Panc1 (cell line): ENCODE data around the gene HAT1. TPM values are rescaled to one million over a fixed set of nuclear protein-coding genes. Genes with fewer than 3 reads are reported as not detected.

ENCODE experiments used
- ATAC-seq: fragments of 200-7000 bp; cut with Tn5 transposase; 2 replicates; pipeline ENCODE4 v1.9.1; 2020; ENCODE audit warnings: mild to moderate bottlenecking, moderate library complexity
- BruUV-seq: library from RNA; stranded (reverse); fragments of 400-500 nt; replicated peaks from 2 replicates; lab custom pipeline; 2021; lab: Mats Ljungman, UMichigan
- CTCF ChIA-PET: fragments of 300-600 bp; sonication (Branson Sonifier 250); formaldehyde crosslinking; loops from one replicate; lab custom pipeline; 2022; ENCODE audit warnings: antibody characterized with exemption; lab: Charles Lee
- POLR2A ChIA-PET: fragments of 300-600 bp; sonication (Branson Sonifier 250); formaldehyde crosslinking; loops from one replicate; lab custom pipeline; 2022; ENCODE audit warnings: antibody characterized with exemption; lab: Charles Lee
- DNase-seq: peaks from one replicate; pipeline ENCODE4 v3.0.0-alpha.2; 2010; ENCODE audit warnings: low read depth, low spot score
- H3K27ac ChIP-seq: 2 replicates; pipeline ENCODE4 v1.5.1; 2011; ENCODE audit warnings: mild to moderate bottlenecking, low read length, inconsistent platforms
- H3K27me3 ChIP-seq: fragments of 200-500 bp; sonication (Bioruptor generic); 2 replicates; pipeline ENCODE4 v1.6.0; 2014; ENCODE audit warnings: low read length, inconsistent platforms; ENCODE audit not compliant: control insufficient read depth, insufficient read depth
- H3K36me3 ChIP-seq: fragments of 200-500 bp; sonication (Bioruptor generic); 2 replicates; pipeline ENCODE4 v1.5.1; 2014; ENCODE audit warnings: inconsistent platforms, mild to moderate bottlenecking, low read length, moderate library complexity; ENCODE audit not compliant: control insufficient read depth, insufficient read depth
- H3K4me1 ChIP-seq: 2 replicates; pipeline ENCODE4 v1.5.1; 2011; ENCODE audit warnings: inconsistent platforms, mild to moderate bottlenecking, low read length, moderate library complexity; ENCODE audit not compliant: control insufficient read depth, insufficient read depth
- H3K4me3 ChIP-seq, 2 experiments: 2 replicates each; pipeline ENCODE4 v1.5.1; 2011 to 2012; ENCODE audit warnings: low read depth in 2 of 2, low read length in 2 of 2, mild to moderate bottlenecking in 2 of 2, inconsistent platforms in 1 of 2, moderate library complexity in 1 of 2
- H3K9me3 ChIP-seq: fragments of 200-500 bp; sonication (Bioruptor generic); 2 replicates; pipeline ENCODE4 v1.5.1; 2014; ENCODE audit warnings: low read depth, mild to moderate bottlenecking, inconsistent platforms, low read length, moderate library complexity; ENCODE audit not compliant: control insufficient read depth, insufficient read depth
- POLR2AphosphoS5 ChIP-seq: IDR thresholded peaks from 2 replicates; pipeline ENCODE4 v1.6.1; 2012; ENCODE audit warnings: mild to moderate bottlenecking, low read depth, low read length, moderate library complexity
- REST ChIP-seq, 2 experiments: IDR thresholded peaks; 2 replicates each; pipeline ENCODE4 v1.6.1; 2011 to 2012; ENCODE audit warnings: low read depth in 2 of 2, control low read depth in 1 of 2, low read length in 1 of 2, mild to moderate bottlenecking in 1 of 2, moderate library complexity in 1 of 2; ENCODE audit not compliant: insufficient read depth in 1 of 2
- SIN3A ChIP-seq: IDR thresholded peaks from 2 replicates; pipeline ENCODE4 v1.6.1; 2012; ENCODE audit warnings: low read depth, mild to moderate bottlenecking, low read length, moderate library complexity, borderline replicate concordance; ENCODE audit not compliant: insufficient read depth
- TCF7L2 ChIP-seq: IDR thresholded peaks from 2 replicates; pipeline ENCODE4 v1.6.1; 2011; ENCODE audit warnings: mild to moderate bottlenecking, low read depth, low read length, inconsistent platforms
- in situ Hi-C: cut with HindIII; loops from 2 replicates; pipeline ENCODE4 v1.10.0; 2016; ENCODE audit warnings: low sequenced_read_pairs, low pct_unique_long_range_greater_than_20kb
- intact Hi-C: fragments of 100-400 bp; cut with micrococcal nuclease; formaldehyde crosslinking; loops from one replicate; pipeline ENCODE4 v1.10.0; 2022; ENCODE audit not compliant: unreplicated experiment
- total RNA-seq: library from RNA; stranded (reverse); gene quantifications from one replicate; pipeline ENCODE4 v1.2.1, GENCODE V29; 2021; ENCODE audit not compliant: unreplicated experiment
- TF ChIP-seq, protein P1 (sequence below): fragments of 450-650 bp; IDR thresholded peaks from 2 replicates; pipeline ENCODE4 v1.5.1; 2017; ENCODE audit warnings: mild to moderate bottlenecking

HAT1 gene
- total RNA-seq, 1 experiment from 2014 or later = 74.7 TPM

DNA sequence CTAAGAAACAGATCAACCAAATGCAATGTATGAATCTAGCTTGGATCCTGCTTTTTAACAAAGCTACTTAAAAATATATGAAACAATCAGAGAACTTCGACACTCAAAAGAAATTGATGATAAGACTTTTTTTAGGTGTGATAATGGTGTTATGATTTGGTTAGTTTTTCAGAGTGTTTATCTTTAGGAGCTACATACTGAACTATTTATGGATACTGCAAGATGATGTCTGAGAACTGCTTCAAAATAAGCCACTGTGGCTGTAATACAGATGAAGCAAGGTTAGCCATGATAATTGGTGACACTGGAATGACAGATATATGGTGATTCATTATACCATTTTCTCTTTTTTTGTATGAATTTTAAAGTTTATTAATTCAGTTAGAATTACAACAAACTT, 42.4 kb upstream of the HAT1 start:
- Histone ChIP-seq H3K36me3 (no peaks in the 10 kb centered on the region), H3K4me1 (peaks cover 5% of the 10 kb centered on the region; the same call in 1 of the 2 replicates), H3K9me3 (no peaks in the 10 kb centered on the region), H3K4me3 (no peak overlapping the region), H3K27me3 (no peaks in the 10 kb centered on the region), H3K27ac (no peak overlapping the region)
- no peak for DNase-seq
- no peak for TF ChIP-seq SIN3A
- no peak for TF ChIP-seq POLR2AphosphoS5
- TF ChIP-seq, protein P1, sequence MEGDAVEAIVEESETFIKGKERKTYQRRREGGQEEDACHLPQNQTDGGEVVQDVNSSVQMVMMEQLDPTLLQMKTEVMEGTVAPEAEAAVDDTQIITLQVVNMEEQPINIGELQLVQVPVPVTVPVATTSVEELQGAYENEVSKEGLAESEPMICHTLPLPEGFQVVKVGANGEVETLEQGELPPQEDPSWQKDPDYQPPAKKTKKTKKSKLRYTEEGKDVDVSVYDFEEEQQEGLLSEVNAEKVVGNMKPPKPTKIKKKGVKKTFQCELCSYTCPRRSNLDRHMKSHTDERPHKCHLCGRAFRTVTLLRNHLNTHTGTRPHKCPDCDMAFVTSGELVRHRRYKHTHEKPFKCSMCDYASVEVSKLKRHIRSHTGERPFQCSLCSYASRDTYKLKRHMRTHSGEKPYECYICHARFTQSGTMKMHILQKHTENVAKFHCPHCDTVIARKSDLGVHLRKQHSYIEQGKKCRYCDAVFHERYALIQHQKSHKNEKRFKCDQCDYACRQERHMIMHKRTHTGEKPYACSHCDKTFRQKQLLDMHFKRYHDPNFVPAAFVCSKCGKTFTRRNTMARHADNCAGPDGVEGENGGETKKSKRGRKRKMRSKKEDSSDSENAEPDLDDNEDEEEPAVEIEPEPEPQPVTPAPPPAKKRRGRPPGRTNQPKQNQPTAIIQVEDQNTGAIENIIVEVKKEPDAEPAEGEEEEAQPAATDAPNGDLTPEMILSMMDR = no peak
- no peak for TF ChIP-seq REST (IDR thresholded peaks at IDR 0.05; ENCODE audit: insufficient read depth in 1 of 2, low read depth in 2 of 2, low read length in 1 of 2)
- TF ChIP-seq TCF7L2 = no peak
- intact Hi-C loops (no loop called here), in situ Hi-C loops (no loop called here)
- ChIA-PET POLR2A (interaction anchor here (0.6 kb wide), 1 partner anchor 18 kb away, joined by 13 read pairs; no protein-coding TSS in a partner anchor), CTCF (no interaction called here)
- no TSS peak for BruUV-seq
- ATAC-seq = no peak

DNA sequence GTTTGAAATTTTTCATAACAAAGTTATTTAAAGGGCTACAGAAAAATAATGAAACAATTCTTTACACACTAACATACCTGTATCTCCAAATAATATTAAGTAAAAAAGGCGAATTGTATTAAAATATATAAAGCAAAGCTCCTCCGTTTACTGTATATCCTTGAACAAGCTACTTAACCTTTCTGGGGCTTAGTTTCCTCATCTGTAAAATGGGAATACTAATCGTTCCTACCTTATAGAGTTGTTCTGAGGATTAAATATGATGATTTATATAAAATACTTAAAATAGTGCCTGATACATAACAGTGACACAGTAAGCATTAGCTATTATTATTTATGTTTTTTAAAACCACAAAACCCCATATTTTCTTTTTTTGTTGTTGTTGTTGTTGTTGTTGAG, 41.5 kb upstream of the HAT1 start:
- in situ Hi-C loops = no loop called here
- ChIA-PET CTCF (no interaction called here), POLR2A (no interaction called here)
- TF ChIP-seq REST (IDR thresholded peaks at IDR 0.05; ENCODE audit: insufficient read depth in 1 of 2, low read depth in 2 of 2, low read length in 1 of 2) (no peak), POLR2AphosphoS5 (no peak), TCF7L2 (no peak), SIN3A (no peak)
- TF ChIP-seq, protein P1 = no peak
- intact Hi-C loops = no loop called here
- Histone ChIP-seq H3K4me3 (no peak overlapping the region), H3K27ac (no peak overlapping the region), H3K36me3 (no peaks in the 10 kb centered on the region), H3K27me3 (no peaks in the 10 kb centered on the region), H3K4me1 (peaks cover 5% of the 10 kb centered on the region; the same call in 1 of the 2 replicates), H3K9me3 (no peaks in the 10 kb centered on the region)
- DNase-seq (no peak), ATAC-seq (no peak)
- BruUV-seq = no TSS peak
